ENCODE results near the gene BRMS1L. TPM values are rescaled to one million over a fixed set of nuclear protein-coding genes. Genes with fewer than 3 reads are reported as not detected.

Gene BRMS1L
- polyA plus RNA-seq, 1 donor from 2014 or later, result 30.8 TPM

GRCh38 chr14:35878272-35879150 is 52.4 kb downstream of the BRMS1L start:
- Histone ChIP-seq H3K27me3 (ENCODE audit: insufficient read depth, low read depth, low read length) (no peaks in the 10 kb centered on the region), H4K20me1 (ENCODE audit: insufficient read depth) (no peaks in the 10 kb centered on the region), H2AFZ (ENCODE audit: low read depth, low read length) (no peak overlapping the region), H3K4me2 (ENCODE audit: low read length) (no peak overlapping the region), H3K36me3 (ENCODE audit: insufficient read depth, low read length) (no peaks in the 10 kb centered on the region), H3F3A (ENCODE audit: insufficient read depth, low read length, poor library complexity, severe bottlenecking) (no peaks in the 10 kb centered on the region), H3K4me3 (ENCODE audit: low read length) (no peak overlapping the region), H3K9ac (ENCODE audit: low read length) (no peak overlapping the region), H3K9me3 (ENCODE audit: low read length) (no peaks in the 10 kb centered on the region), H3K27ac (ENCODE audit: low read length) (no peak overlapping the region), H3K9me2 (ENCODE audit: insufficient read depth, low read length) (no peaks in the 10 kb centered on the region), H3K79me2 (replicated peaks; ENCODE audit: insufficient read depth, low read length) (no peaks in the 10 kb centered on the region)
- TF ChIP-seq TAF1 (IDR thresholded peaks at IDR 0.05; ENCODE audit: low read depth) (no peak), REST (IDR thresholded peaks at IDR 0.05; ENCODE audit: borderline replicate concordance) (no peak), RAD21 (conservative IDR thresholded peaks at IDR 0.05) (no peak), SMC3 (conservative IDR thresholded peaks at IDR 0.05; ENCODE audit: poor library complexity) (no peak), MXI1 (conservative IDR thresholded peaks at IDR 0.05; ENCODE audit: poor library complexity, severe bottlenecking) (no peak), EZH2 (IDR thresholded peaks at IDR 0.05; ENCODE audit: borderline replicate concordance, insufficient read depth, low read length, poor library complexity, severe bottlenecking) (no peak), EP300 (conservative IDR thresholded peaks at IDR 0.05; ENCODE audit: poor library complexity, severe bottlenecking) (no peak), CTCF (IDR thresholded peaks at IDR 0.05; ENCODE audit: poor library complexity, severe bottlenecking) (no peak), POLR2AphosphoS5 (IDR thresholded peaks at IDR 0.05) (no peak)

DNA sequence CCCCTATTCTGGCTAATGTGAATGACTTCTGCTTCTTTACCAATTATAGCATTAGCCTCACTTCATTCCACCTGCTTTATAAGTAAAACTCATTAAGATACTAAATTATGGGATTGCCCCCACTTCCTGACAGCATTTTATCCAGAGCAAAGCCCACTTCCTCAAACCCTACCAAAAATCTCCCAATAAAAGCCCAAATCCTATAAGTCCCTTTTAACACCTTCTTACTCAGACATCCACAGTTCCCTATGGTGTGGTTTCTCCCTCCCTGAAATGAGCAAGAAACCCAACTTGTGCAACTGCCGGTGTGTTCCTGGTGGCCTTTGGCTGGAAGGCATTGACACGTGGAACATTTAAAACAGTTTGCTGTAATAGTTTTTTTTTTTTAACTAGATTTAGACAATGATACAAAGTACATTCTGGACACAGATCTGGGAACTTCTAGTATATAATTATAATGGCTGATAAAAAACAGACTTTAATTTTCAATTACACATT is 53.1 kb downstream of the BRMS1L start:
- Histone ChIP-seq H3K36me3 (ENCODE audit: insufficient read depth, low read length) (no peaks in the 10 kb centered on the region), H3K9me2 (ENCODE audit: insufficient read depth, low read length) (no peaks in the 10 kb centered on the region), H3K27me3 (ENCODE audit: insufficient read depth, low read depth, low read length) (no peaks in the 10 kb centered on the region), H4K20me1 (ENCODE audit: insufficient read depth) (no peaks in the 10 kb centered on the region), H3K9ac (ENCODE audit: low read length) (no peak overlapping the region), H3F3A (ENCODE audit: insufficient read depth, low read length, poor library complexity, severe bottlenecking) (no peaks in the 10 kb centered on the region), H3K27ac (ENCODE audit: low read length) (no peak overlapping the region), H3K9me3 (ENCODE audit: low read length) (no peaks in the 10 kb centered on the region), H3K4me3 (ENCODE audit: low read length) (no peak overlapping the region), H3K4me2 (ENCODE audit: low read length) (no peak overlapping the region), H3K79me2 (replicated peaks; ENCODE audit: insufficient read depth, low read length) (no peaks in the 10 kb centered on the region), H2AFZ (ENCODE audit: low read depth, low read length) (no peak overlapping the region)
- TF ChIP-seq SMC3 (conservative IDR thresholded peaks at IDR 0.05; ENCODE audit: poor library complexity), result no peak
- TF ChIP-seq CTCF (IDR thresholded peaks at IDR 0.05; ENCODE audit: poor library complexity, severe bottlenecking), result no peak
- no peak for TF ChIP-seq RAD21 (conservative IDR thresholded peaks at IDR 0.05)
- no peak for TF ChIP-seq MXI1 (conservative IDR thresholded peaks at IDR 0.05; ENCODE audit: poor library complexity, severe bottlenecking)
- TF ChIP-seq EP300 (conservative IDR thresholded peaks at IDR 0.05; ENCODE audit: poor library complexity, severe bottlenecking), result no peak
- no peak for TF ChIP-seq EZH2 (IDR thresholded peaks at IDR 0.05; ENCODE audit: borderline replicate concordance, insufficient read depth, low read length, poor library complexity, severe bottlenecking)
- TF ChIP-seq REST (IDR thresholded peaks at IDR 0.05; ENCODE audit: borderline replicate concordance), result no peak
- TF ChIP-seq POLR2AphosphoS5 (IDR thresholded peaks at IDR 0.05), result no peak
- no peak for TF ChIP-seq TAF1 (IDR thresholded peaks at IDR 0.05; ENCODE audit: low read depth)

Measured in neural cell (in vitro differentiated cells).